A549 (cell line): ENCODE measurements around the gene H2BW1. TPM values are rescaled to one million over a fixed set of nuclear protein-coding genes. Genes with fewer than 3 reads are reported as not detected.

Source experiments
- ATAC-seq, 2 experiments: fragments of 200-7000 bp in 1 of 2; fragments of >200 bp in 1 of 2; cut with Nextera tagmentation in 1 of 2; cut with Tn5 transposase in 1 of 2; 3 replicates each; pipeline versions ENCODE4 v1.8.0 to v1.9.1; 2018 to 2020; ENCODE audit warnings: mild to moderate bottlenecking in 1 of 2, moderate library complexity in 1 of 2
- CTCF ChIA-PET: fragments of 300-600 bp; sonication (Branson Sonifier 250); formaldehyde crosslinking; extraction: SDS; loops from one replicate; lab custom pipeline; 2021; ENCODE audit warnings: antibody characterized with exemption, inconsistent platforms; lab: Yijun Ruan, JAX
- POLR2A ChIA-PET: fragments of 350-600 bp; formaldehyde crosslinking; extraction: SDS; loops from one replicate; lab custom pipeline; 2021; ENCODE audit warnings: antibody characterized with exemption, inconsistent platforms; lab: Yijun Ruan, JAX
- DNase-seq, 2 experiments: peaks; one replicate each; pipeline versions ENCODE4 v3.0.0 to v3.0.0-alpha.2; 2011 to 2016; ENCODE audit warnings: low read depth in 1 of 2, low spot score in 1 of 2
- FAIRE-seq: peaks from 2 replicates; lab custom pipeline; 2011; peaks lifted over from hg19 to GRCh38; lab: Jason Lieb, UNC
- H3K27ac ChIP-seq, 2 experiments: fragments of >200 bp; sonication (Bioruptor Twin); formaldehyde crosslinking; 3 replicates each; pipeline ENCODE4 v1.5.1; 2016 to 2017
- H3K4me1 ChIP-seq: fragments of >200 bp; sonication (Bioruptor Twin); formaldehyde crosslinking; 3 replicates; pipeline ENCODE4 v1.6.1; 2016
- H3K4me2 ChIP-seq: fragments of >200 bp; sonication (Bioruptor Twin); formaldehyde crosslinking; 3 replicates; pipeline ENCODE4 v1.6.1; 2016
- H3K4me3 ChIP-seq: fragments of >200 bp; sonication (Bioruptor Twin); formaldehyde crosslinking; 3 replicates; pipeline ENCODE4 v1.5.1; 2016
- H3K9me3 ChIP-seq: fragments of >200 bp; sonication (Bioruptor Twin); formaldehyde crosslinking; 3 replicates; pipeline ENCODE4 v1.6.1; 2016
- ATOH8 ChIP-seq: fragments of 250-450 bp; sonication (Bioruptor Pico); IDR thresholded peaks from 2 replicates; pipeline ENCODE4 v1.5.0; 2020; ENCODE audit warnings: low read depth, mild to moderate bottlenecking, moderate library complexity
- BCL3 ChIP-seq: fragments of >200 bp; sonication (Bioruptor Twin); formaldehyde crosslinking; IDR thresholded peaks from 3 replicates; pipeline ENCODE4 v1.6.1; 2016
- CBX2 ChIP-seq: fragments of 200-600 bp; sonication (generic); IDR thresholded peaks from 2 replicates; pipeline ENCODE4 v1.6.1; 2016; ENCODE audit warnings: low read depth, mild to moderate bottlenecking, borderline replicate concordance
- CHD2 ChIP-seq: fragments of 150-350 bp; IDR thresholded peaks from 2 replicates; pipeline ENCODE4 v1.6.1; 2014; ENCODE audit warnings: low read length; ENCODE audit not compliant: partially characterized antibody
- CHD4 ChIP-seq: fragments of 200-600 bp; sonication (generic); IDR thresholded peaks from 2 replicates; pipeline ENCODE4 v1.6.1; 2016; ENCODE audit warnings: antibody characterized with exemption, mild to moderate bottlenecking, borderline replicate concordance
- EP300 ChIP-seq, 2 experiments: fragments of >200 bp; sonication (Bioruptor Twin); formaldehyde crosslinking; IDR thresholded peaks; 2 replicates in 1 of 2; 3 replicates in 1 of 2; pipeline ENCODE4 v1.6.1; 2016 to 2017
- FOSB ChIP-seq: fragments of 250-450 bp; sonication (Bioruptor Pico); IDR thresholded peaks from 2 replicates; pipeline ENCODE4 v1.5.0; 2020; ENCODE audit warnings: mild to moderate bottlenecking, moderate library complexity
- HDAC2 ChIP-seq: fragments of 200-600 bp; sonication (generic); IDR thresholded peaks from 2 replicates; pipeline ENCODE4 v1.6.1; 2016
- HOXA7 ChIP-seq: fragments of 250-450 bp; sonication (Bioruptor Pico); IDR thresholded peaks from 2 replicates; pipeline ENCODE4 v1.5.0; 2020; ENCODE audit warnings: mild to moderate bottlenecking, moderate library complexity
- MYC ChIP-seq: IDR thresholded peaks from 2 replicates; pipeline ENCODE4 v1.6.1; 2012; ENCODE audit warnings: mild to moderate bottlenecking, inconsistent platforms, low read length, improper control_type of control experiment, borderline replicate concordance
- NFE2L2 ChIP-seq: fragments of 150-350 bp; conservative IDR thresholded peaks from 2 replicates; pipeline ENCODE4 v1.6.1; 2014; ENCODE audit warnings: low read length
- NR3C1 ChIP-seq: fragments of >200 bp; sonication (Bioruptor Twin); formaldehyde crosslinking; IDR thresholded peaks from 3 replicates; pipeline ENCODE4 v1.6.1; 2017
- POLR2A ChIP-seq: IDR thresholded peaks from 2 replicates; pipeline ENCODE4 v1.6.1; 2012; ENCODE audit warnings: mild to moderate bottlenecking, low read length
- POLR2AphosphoS2 ChIP-seq: conservative IDR thresholded peaks from 2 replicates; pipeline ENCODE4 v1.6.1; 2012; ENCODE audit warnings: low read length, improper control_type of control experiment, inconsistent platforms
- RAD21 ChIP-seq, 2 experiments: fragments of >200 bp in 1 of 2; sonication (Bioruptor Twin) in 1 of 2; formaldehyde crosslinking in 1 of 2; IDR thresholded peaks in 1 of 2; conservative IDR thresholded peaks in 1 of 2; 2 replicates in 1 of 2; 3 replicates in 1 of 2; pipeline ENCODE4 v1.6.1; 2012 to 2018; ENCODE audit warnings: inconsistent platforms in 1 of 2
- RARB ChIP-seq: fragments of 250-450 bp; sonication (Bioruptor Pico); IDR thresholded peaks from 2 replicates; pipeline ENCODE4 v1.8.0; 2021; ENCODE audit warnings: mild to moderate bottlenecking, moderate library complexity
- RFX5 ChIP-seq: fragments of 450-650 bp; IDR thresholded peaks from 2 replicates; pipeline ENCODE4 v1.7.1; 2014; ENCODE audit warnings: antibody characterized with exemption, mild to moderate bottlenecking, moderate library complexity
- SMC3 ChIP-seq: fragments of >200 bp; sonication (Bioruptor Twin); formaldehyde crosslinking; IDR thresholded peaks from 3 replicates; pipeline ENCODE4 v1.6.1; 2018; ENCODE audit warnings: inconsistent platforms
- SREBF2 ChIP-seq: fragments of 450-650 bp; IDR thresholded peaks from 2 replicates; pipeline ENCODE4 v1.6.1; 2014; ENCODE audit warnings: mild to moderate bottlenecking, moderate library complexity
- TP53 ChIP-seq: fragments of 250-450 bp; sonication (Bioruptor Pico); IDR thresholded peaks from 2 replicates; pipeline ENCODE4 v1.5.0; 2021; ENCODE audit warnings: mild to moderate bottlenecking, moderate library complexity
- ZC3H11A ChIP-seq: fragments of 450-650 bp; IDR thresholded peaks from 2 replicates; pipeline ENCODE4 v1.6.1; 2014; ENCODE audit warnings: antibody characterized with exemption, mild to moderate bottlenecking
- WGBS: methylation state at CpG from one replicate; pipeline ENCODE4 v1.1.6; 2017; ENCODE audit errors: missing lambda C conversion rate; 5-methylcytosine and 5-hydroxymethylcytosine counted together
- polyA plus RNA-seq, 4 experiments: library from polyadenylated mRNA; depleted of rRNA in 3 of 4; stranded (reverse); fragments of >200 nt; fragmentation: RNase III in 1 of 4; extraction: RNeasy Plus Mini Kit Qiagen cat#74134 plus additional on column Dnase treatment in 1 of 4; gene quantifications; 2 replicates in 3 of 4; 3 replicates in 1 of 4; pipeline ENCODE4 v1.2.3, GENCODE V29; 2011 to 2017
- TF ChIP-seq, protein P1 (sequence below): fragments of >200 bp; sonication (Bioruptor Twin); formaldehyde crosslinking; IDR thresholded peaks from 3 replicates; pipeline ENCODE4 v1.5.1; 2016
- TF ChIP-seq, protein P2 (sequence below): fragments of 200-600 bp; sonication (generic); IDR thresholded peaks from 2 replicates; pipeline ENCODE4 v1.6.1; 2016; ENCODE audit warnings: antibody characterized with exemption, mild to moderate bottlenecking, moderate library complexity

H2BW1 gene
- polyA plus RNA-seq, 2 of the 4 experiments (the other 2 are of a cell fraction), result not detected

- H3K4me1 ChIP-seq, result no peaks in the 10 kb centered on the region
- WGBS, result 36% methylated on average over 11 of the region's 13 CpGs
- CTCF ChIA-PET, result no interaction called here
- H3K27ac ChIP-seq, result no peak overlapping the region
- DNase-seq (no peak), FAIRE-seq (no peak)
- H3K4me3 ChIP-seq, result no peak overlapping the region
- no peaks in the 10 kb centered on the region for H3K9me3 ChIP-seq
- TF ChIP-seq ATOH8 (CRISPR knock-in tag) (no peak), CHD2 (no peak), RARB (no peak)
- TF ChIP-seq, all 56 proteins: peak for 0
- POLR2A ChIA-PET, result no interaction called here
- ATAC-seq, result no peak
- no peak overlapping the region for H3K4me2 ChIP-seq
Observed at GRCh38 chrX:104047171-104047570, 33.7 kb upstream of the H2BW1 start.

DNA sequence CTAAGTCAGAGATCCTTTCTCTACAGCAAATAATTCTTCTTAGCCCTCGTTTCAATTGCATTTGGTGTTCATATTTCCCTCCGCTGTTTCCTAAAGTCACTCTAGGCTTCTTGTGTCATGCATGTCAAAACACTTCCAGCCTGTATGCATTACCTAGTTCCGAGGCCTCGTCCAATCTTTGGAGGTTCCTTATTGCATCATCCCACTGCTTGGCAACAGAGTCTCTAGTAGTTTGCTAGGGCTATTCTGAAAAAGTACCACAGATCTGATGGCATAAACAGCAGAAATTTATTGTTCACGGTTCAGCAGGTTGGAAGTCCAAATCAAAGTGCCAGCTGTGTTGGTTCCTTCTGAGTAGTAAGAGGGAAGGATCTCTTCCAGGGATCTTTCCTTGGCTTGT lies 32.1 kb upstream of the H2BW1 start:
- H3K4me1 ChIP-seq, result no peaks in the 10 kb centered on the region
- no peak overlapping the region for H3K4me3 ChIP-seq
- ChIA-PET CTCF (no interaction called here), POLR2A (no interaction called here)
- DNase-seq (no peak), ATAC-seq (no peak), FAIRE-seq (no peak)
- H3K27ac ChIP-seq, result no peak overlapping the region
- TF ChIP-seq NR3C1 (no peak), ZC3H11A (no peak), RAD21 (conservative IDR thresholded peaks at IDR 0.05 in 1 of 2, IDR thresholded peaks at IDR 0.05 in 1 of 2) (no peak), MYC (no peak), CHD4 (no peak), HDAC2 (no peak), RFX5 (no peak), NFE2L2 (no peak), BCL3 (no peak), ATOH8 (CRISPR knock-in tag) (no peak), TP53 (no peak), SREBF2 (no peak)
- TF ChIP-seq, protein P1, sequence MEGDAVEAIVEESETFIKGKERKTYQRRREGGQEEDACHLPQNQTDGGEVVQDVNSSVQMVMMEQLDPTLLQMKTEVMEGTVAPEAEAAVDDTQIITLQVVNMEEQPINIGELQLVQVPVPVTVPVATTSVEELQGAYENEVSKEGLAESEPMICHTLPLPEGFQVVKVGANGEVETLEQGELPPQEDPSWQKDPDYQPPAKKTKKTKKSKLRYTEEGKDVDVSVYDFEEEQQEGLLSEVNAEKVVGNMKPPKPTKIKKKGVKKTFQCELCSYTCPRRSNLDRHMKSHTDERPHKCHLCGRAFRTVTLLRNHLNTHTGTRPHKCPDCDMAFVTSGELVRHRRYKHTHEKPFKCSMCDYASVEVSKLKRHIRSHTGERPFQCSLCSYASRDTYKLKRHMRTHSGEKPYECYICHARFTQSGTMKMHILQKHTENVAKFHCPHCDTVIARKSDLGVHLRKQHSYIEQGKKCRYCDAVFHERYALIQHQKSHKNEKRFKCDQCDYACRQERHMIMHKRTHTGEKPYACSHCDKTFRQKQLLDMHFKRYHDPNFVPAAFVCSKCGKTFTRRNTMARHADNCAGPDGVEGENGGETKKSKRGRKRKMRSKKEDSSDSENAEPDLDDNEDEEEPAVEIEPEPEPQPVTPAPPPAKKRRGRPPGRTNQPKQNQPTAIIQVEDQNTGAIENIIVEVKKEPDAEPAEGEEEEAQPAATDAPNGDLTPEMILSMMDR, result no peak
- H3K4me2 ChIP-seq, result no peak overlapping the region
- no peaks in the 10 kb centered on the region for H3K9me3 ChIP-seq
- WGBS, result 44% methylated on average over 5 of the region's 5 CpGs

DNA sequence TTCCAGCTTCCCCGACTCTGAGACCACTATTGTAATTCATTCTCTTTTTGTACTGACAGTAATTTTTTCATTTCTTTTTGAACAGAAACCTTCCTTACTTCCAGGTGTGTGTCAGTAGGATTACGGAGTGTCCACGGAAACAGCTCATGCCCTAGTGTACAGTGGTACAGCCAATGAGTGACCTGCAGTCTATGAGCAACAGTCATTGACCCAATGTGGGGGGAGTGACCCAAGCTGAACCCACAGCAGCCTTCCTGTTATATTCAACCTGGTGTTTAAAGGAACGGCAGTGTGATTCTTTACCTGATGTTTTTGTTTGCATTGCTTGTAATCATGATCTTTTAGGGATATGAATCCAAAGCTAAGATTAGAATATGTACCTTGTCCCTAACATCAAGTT lies 27.5 kb upstream of the H2BW1 start:
- H3K27ac ChIP-seq, result no peak overlapping the region
- POLR2A ChIA-PET, result no interaction called here
- H3K4me1 ChIP-seq, result no peaks in the 10 kb centered on the region
- FAIRE-seq (no peak), ATAC-seq (no peak), DNase-seq (no peak)
- WGBS, result 10% methylated on average over 4 of the region's 4 CpGs
- H3K4me2 ChIP-seq, result no peak overlapping the region
- CTCF ChIA-PET, result interaction anchor here (0.9 kb wide), 1 partner anchor 196 kb away, joined by 3 read pairs; no protein-coding TSS in a partner anchor
- no peak overlapping the region for H3K4me3 ChIP-seq
- no peaks in the 10 kb centered on the region for H3K9me3 ChIP-seq
- TF ChIP-seq HOXA7 (no peak), EP300 (IDR thresholded peaks at IDR 0.05) (no peak), RAD21 (conservative IDR thresholded peaks at IDR 0.05 in 1 of 2, IDR thresholded peaks at IDR 0.05 in 1 of 2) (no peak), TP53 (no peak), SMC3 (no peak), POLR2A (no peak), ATOH8 (CRISPR knock-in tag) (no peak), FOSB (CRISPR knock-in tag) (no peak), POLR2AphosphoS2 (no peak), CBX2 (no peak)
- TF ChIP-seq, protein P2, sequence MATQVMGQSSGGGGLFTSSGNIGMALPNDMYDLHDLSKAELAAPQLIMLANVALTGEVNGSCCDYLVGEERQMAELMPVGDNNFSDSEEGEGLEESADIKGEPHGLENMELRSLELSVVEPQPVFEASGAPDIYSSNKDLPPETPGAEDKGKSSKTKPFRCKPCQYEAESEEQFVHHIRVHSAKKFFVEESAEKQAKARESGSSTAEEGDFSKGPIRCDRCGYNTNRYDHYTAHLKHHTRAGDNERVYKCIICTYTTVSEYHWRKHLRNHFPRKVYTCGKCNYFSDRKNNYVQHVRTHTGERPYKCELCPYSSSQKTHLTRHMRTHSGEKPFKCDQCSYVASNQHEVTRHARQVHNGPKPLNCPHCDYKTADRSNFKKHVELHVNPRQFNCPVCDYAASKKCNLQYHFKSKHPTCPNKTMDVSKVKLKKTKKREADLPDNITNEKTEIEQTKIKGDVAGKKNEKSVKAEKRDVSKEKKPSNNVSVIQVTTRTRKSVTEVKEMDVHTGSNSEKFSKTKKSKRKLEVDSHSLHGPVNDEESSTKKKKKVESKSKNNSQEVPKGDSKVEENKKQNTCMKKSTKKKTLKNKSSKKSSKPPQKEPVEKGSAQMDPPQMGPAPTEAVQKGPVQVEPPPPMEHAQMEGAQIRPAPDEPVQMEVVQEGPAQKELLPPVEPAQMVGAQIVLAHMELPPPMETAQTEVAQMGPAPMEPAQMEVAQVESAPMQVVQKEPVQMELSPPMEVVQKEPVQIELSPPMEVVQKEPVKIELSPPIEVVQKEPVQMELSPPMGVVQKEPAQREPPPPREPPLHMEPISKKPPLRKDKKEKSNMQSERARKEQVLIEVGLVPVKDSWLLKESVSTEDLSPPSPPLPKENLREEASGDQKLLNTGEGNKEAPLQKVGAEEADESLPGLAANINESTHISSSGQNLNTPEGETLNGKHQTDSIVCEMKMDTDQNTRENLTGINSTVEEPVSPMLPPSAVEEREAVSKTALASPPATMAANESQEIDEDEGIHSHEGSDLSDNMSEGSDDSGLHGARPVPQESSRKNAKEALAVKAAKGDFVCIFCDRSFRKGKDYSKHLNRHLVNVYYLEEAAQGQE, result no peak
- TF ChIP-seq, protein P1, result no peak
